ENCODE results near the gene BAD. TPM values are rescaled to one million over a fixed set of nuclear protein-coding genes. Genes with fewer than 3 reads are reported as not detected.
"Not testable (repeated sequence)": the region's sequence is repeated elsewhere in the genome, so short reads cannot be mapped to it uniquely, and the experiment has no call there.

BAD gene
- total RNA-seq, 1 donor from 2014 or later: 40.0 TPM

DNA sequence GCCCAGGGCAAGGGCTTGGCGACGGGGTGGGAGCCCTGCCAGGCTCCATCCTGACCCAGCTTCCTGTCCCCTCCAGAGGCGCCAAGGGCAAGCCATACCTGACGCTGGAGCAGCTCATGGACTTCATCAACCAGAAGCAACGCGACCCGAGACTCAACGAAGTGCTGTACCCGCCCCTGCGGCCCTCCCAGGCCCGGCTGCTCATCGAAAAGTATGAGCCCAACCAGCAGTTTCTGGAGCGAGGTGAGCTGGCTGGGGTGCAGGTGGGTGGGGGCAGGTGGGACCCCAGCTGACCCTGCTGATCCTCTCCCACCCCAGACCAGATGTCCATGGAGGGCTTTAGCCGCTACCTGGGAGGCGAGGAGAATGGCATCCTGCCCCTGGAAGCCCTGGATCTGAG is 28.2 kb downstream of the BAD start:
- no peak for DNase-seq

DNA sequence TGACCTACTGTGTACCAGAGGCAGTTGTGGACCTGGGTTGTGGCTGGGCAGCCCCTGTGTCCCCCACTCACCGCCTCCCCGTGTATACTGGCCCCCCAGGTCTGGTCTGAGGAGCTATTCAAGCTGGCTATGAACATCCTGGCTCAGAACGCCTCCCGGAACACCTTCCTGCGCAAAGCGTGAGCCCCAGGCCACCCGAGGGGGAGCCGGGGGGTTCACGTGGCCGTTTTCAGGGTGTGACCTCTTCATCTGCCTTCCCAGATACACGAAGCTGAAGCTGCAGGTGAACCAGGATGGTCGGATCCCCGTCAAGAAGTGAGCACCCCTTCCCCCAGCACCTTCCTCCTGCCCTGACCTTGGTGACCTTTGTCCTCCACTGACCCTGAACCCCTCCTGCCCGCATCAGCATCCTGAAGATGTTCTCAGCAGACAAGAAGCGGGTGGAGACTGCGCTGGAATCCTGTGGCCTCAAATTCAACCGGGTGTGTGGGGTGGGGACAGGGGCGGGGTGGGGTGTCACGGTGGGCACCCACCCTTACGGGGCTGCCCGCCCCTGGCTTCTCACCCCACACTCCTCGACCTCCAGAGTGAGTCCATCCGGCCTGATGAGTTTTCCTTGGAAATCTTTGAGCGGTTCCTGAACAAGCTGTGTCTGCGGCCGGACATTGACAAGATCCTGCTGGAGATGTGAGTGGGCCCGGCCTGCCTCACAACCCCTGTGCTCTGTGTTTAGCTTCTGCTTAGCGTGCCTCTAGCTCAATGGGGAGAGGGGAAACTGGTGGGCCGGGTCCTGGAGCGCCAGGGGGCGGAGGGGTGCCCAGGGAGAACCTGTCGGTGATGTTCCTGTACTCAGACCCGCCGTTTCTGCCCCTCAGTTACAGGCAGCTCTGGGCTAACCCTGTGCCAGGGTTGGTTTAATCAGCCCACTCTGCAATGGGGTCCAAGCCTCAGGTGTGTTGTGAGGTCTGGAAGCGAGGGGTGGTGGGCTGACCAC is 29.0 kb downstream of the BAD start:
- DNase-seq: no peak

DNA sequence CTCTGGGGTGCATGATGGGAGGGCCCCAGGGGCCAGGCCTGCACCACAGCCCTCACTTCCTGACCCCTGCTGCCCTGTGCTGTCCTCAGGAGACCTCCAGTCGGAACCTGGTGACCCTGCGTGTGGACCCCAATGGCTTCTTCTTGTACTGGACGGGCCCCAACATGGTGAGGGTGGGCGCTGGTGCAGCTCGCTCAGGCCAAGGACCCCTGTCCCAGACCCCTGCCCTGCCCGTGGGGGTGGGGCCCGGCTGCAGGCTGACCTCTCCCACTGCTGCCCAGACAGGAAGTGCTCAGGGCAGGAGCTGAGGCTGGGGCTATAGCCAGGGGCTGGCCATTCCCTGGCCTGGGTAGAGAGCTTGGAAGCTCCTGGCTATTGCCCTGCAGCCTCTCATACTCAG is 30.1 kb downstream of the BAD start:
- DNase-seq: no peak

DNA sequence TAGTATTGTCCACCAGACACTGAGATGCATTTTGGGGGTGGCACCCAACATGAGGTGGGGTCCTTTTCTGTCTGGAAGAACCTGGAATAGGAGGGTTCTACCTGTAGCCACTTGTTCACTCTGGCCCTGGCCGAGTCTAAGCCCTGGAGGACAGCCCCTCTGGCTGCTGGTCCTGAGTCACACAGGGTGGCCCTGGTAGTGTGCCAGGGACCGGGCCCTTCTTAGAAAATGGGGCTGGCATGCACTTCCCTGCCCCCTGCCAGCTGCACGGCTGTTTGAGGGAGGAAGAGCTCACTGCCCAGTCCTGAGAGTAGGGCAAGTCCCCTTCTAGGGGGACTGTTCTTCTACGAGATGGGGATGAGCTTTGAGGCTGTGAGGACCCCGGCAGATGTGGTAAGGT is 31.0 kb downstream of the BAD start:
- no peak for DNase-seq

DNA sequence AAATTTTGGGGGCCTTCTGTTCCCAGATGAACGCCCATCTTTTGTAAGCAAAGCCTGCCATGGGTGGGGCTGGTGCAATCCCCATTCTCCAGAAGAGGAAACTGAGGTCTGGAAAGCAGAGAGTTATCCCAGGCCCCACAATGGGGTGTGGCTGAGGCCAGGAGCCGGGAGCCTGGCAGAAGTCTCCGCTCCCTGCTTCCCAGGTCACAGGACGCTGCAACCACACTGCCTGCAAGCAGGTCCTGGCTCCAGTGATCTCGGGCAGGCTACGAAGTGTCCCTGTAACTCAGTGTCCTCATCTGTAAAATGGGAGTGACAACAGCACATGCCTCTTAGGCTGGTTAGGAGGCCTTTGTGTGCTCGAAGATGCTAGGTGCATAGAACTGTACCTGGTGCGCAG is 31.4 kb downstream of the BAD start:
- DNase-seq: no peak

DNA sequence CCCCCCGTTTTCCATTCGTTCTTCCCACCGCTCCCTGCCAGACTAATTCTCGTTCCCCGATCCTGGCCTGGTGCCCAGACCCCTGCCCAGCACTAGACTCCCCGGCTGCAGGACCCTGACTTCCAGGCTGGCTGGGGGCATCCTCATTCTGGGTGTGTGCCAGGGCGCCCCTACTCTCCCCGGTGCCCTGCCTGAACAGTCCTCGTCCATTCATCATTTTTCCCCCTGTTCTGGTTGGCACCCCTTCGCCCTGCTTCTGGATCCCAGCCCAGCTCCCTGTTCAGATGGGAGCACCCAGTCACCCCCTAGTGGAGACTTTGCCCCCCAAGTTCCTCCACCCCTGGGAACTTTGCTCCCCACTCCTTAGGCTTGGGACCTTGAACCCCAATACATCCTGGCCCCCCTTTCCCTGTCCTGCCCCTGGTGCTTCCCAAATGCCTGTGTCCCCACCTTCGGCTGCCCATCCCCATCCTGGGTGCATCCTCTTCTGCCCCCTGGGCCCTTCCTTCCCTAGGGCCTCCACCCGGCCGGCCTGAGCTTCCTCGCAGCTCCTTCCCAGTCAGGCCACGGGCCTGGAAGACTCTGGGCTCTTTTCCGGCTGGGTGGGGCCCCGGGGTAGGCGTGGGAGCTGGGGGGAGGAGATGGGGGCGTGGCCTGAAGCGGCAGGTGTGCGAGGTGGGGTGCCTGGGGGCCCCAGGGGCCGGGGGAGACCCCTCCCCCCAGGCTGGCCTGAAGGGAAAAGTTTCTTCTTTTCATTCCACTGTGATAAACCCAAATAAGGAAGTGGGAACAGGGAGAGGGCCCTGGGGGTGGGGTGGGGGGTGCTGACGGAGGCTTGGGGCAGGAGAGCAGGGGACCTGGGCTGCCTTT is 32.2 kb downstream of the BAD start:
- DNase-seq: no peak

DNA sequence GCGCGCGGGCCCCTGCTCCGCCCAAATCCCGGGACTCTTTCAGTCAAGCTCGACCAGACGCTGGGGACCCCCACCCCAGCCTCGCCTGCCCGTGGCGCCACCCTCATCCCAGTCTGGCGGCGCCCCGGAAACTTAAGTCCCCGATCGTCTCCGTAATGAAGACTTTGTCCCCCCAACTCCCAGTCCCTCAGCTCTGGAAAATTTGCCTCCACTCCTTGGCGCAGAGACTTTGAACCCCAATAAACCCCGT is 32.8 kb downstream of the BAD start:
- DNase-seq: no peak

DNA sequence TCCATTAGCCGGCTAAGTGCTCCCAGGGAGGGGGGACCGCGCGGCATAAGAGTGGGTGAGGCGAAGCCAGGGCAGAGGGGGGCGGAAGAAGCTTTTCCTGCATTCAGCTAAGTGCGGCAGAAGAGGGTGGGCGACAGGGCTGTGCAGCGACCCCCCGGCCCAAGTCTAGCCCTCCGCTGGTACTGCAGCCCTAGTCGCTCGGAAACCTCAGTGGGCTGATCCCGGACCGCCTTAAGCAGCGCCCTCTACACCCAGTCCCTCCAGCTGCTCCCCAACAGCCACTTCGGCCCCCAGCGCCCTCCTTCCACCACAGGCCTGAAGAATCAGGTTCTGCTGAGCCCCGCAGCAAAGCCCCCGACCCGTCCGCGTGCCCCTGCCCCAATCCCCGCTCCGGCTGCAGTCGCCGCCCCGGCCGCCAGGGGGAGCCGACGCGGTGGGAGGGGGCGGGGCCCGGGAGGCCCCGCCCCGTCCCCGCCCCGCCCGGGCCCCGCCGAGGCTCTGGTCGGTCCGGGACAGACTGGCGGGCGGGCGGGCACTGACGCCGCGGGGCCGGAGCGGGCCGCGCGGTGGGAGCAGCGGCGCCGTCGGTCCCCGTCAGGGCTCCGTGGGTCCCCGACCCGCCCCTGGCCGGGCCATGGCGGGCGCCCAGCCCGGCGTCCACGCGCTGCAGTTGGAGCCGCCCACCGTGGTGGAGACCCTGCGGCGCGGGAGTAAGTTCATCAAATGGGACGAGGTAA is 33.3 kb downstream of the BAD start, which contains the start of gene PLCB3:
TSS of gene PLCB3 (plus strand) at position 515 of the 737 bp plus-strand sequence. CDS start at position 635, 120 bp downstream.
- DNase-seq: peak; percentile 62

DNA sequence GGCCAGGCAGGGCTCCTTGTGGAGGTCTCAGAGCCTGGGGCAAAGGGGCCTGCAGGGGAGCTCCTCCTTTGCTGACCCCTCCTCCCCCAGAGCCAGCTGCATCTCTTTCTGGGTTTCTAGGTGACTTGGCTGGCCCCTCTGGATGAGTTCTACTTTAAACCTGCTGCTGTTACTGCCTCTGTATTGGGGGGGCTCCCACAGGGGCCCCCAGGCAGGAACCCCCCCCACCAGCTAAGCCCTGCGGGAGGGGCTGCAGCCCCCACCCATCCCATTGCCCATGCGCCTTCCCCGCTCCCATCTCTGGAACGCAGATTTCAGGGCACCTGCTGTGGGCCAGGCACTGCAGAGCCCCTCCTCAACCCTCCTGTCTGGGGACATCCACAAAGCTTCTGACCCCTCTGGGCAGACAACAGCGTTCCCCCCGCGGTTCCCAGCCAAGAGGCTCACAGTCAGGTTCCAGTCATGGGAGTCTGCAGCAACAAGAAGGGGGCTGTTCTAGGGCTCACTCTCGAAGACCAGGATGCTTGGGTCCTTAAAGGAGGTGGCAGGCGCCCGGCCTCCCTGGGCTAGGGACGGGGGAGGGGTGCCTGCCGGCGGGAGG is 34.0 kb downstream of the BAD start:
- no peak for DNase-seq

DNA sequence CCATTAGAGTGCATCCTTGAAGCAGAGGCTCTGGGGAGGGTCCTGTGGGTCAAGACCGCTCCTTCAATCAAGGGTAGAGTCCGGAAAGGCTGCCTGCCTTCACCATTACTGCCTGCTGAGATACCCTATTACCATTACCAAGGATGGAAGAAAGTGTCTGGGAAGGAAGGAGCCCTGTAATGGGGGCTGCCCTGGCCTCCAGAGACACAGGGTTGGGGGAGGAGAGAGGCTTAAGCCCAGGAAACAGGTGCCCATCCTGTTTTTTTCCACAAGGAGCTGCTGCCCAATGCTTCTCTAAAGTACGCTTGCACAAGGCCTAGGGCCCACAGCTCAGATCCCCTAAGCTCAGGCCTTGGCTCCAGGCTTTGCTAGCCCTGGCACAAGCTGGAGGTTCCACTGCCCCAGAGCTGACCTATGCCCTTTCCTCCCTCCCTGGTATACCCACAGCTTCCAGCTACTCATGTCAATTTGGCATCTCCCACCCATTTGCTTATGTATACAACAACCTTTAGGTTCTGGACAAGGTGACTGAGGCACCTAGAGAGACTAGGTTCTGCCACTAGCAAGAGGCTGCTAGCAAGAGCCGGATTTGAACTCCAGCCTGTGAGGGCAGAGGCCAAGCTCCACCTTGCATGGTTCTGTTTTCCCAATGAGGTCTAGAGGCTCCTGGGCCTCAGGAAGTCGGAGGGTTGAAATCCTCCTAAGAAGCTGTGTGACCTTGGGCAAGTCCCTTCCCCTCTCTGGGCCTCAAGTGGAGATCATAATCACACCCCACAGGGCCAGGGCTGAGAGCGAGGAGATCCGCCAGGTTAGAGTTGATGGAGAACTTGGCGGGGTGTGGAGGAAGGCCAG is 34.7 kb downstream of the BAD start:
- no peak for DNase-seq

DNA sequence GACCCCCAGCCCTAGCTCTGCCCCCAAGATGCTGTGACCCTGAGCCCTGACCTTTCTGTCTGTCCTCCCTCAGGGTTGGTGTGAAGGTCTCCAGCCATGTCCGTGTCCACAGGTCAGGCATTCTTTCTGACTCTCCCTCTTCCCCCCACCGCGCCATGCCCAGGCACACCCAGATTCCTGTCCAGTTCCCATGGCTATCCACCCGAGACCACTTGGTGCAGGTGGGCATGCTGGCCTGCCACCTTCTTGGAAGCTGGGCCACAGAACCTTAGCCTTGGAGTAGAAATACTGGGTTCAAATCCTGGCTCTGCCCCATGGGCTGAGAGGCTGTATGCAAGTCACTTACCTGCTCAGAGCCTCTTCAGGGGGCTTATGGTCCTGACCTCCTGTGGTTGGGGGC is 35.4 kb downstream of the BAD start:
- DNase-seq: no peak

DNA sequence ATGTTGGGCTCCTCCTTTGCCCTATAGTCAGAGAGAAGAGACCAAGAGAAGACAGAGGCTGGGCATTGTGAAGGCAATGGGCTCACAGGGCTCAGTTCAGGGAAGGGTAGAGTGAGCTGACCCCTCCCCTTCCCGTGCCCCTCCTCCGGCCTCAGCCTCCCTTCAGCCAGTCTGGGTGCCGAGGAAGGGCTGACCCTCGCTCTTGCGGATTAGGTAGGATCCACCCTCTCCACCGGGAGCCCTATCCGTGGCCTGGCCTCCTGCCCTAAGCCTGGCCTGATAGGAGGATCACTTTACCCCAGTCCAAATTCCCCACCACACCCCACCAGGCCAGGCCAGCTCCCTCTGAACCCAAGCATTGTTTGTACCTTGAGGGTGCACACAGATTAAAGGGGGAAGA is 35.9 kb downstream of the BAD start:
- DNase-seq: no peak

DNA sequence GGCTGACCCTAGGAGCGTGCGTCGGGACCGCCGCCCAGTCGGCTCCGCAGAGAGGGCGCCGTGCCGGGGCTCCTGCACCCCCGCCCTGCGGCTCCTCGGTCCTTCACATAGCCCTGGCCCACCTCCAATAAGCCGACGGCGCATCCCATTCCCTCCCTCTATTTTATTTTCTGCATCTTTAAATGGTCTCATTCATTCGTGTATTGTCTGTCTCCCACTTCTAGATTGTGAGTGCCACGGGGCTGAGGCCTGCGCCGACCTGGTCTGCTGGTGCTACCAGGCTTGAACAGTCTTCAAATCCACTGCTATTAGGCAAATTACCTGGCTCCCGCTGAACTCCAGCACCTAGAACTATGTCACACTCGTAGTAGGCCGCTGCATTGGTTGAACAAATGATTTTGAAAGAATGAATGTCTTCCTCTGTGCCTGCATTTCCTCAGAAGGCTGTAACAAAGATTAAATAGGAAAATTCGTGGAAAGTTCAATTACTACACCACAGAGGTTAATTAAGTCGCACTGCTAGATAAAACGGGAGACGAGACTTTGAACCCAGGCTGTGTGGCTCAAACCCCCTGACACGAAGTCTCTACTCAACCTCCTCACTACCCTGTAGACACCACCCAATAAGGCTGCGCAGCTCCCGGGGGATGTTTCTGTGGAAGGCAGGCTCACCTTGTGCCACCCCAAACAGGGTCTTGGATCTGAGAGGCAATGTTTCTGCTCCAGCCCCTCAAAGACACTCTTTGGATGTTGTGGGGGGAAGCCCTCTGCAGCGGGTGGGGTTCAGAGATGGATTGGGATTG is 36.5 kb downstream of the BAD start:
- DNase-seq: peak; percentile 54

DNA sequence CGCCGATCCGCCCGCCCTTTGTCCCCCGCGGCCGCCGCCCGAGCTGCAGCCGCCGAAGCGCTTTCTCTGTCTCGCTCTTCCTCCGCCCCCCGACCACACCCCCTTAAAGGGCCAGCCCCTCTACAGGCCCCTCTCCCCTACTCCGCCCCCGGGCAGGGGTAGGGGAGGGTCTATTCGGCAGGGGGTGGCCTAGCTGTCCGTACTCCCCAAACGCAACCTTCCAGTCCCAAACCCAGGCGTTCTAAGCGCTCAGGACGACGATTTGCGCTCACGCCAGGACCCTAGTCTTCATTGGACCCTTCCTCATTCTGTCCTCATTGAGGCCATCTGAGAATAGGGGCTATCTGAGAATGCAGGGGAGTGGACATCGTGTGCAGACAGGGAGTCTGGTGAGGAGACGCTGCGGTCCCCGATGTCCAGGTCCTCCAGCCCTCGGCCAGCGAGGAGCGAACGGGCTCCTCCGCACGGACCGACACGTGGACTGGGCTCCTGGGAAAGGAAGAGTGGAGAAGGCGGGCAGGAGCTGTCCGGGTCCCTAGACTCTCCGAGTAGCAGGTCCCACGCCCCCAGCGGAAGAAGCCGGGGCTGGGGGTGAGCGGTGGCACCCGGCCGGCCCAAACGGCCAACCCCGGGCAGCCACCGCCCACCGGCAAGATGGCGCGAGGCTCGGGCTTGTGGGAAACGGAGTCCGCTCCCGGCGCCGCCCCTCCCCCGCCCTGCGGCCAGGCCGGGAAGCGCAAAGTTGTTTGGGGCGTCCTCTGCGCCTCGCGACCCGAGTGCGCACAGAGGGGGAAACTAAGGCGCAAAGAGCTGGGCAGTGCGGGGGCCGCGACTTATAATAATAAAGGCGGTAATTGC is 37.4 kb downstream of the BAD start, which contains the start of gene PPP1R14B:
TSS of gene PPP1R14B (minus strand) at position 73 of the 858 bp plus-strand sequence. CDS start 270 bp downstream, outside the sequence.
- DNase-seq: peak; percentile 95

DNA sequence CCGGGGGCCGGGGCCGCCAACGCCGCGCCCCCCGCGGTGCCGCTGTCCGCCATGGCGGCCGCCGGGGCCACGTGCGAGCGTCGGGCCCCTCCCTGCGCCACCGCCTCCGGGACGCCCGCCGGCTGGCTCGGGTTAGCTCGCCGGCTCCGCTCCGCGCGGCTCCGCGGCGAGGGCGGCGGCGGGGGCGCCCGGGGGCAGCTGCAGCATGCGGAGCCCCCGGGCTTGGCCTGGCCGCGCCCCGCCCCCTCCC is 37.9 kb downstream of the BAD start:
- DNase-seq: not testable (repeated sequence)

DNA sequence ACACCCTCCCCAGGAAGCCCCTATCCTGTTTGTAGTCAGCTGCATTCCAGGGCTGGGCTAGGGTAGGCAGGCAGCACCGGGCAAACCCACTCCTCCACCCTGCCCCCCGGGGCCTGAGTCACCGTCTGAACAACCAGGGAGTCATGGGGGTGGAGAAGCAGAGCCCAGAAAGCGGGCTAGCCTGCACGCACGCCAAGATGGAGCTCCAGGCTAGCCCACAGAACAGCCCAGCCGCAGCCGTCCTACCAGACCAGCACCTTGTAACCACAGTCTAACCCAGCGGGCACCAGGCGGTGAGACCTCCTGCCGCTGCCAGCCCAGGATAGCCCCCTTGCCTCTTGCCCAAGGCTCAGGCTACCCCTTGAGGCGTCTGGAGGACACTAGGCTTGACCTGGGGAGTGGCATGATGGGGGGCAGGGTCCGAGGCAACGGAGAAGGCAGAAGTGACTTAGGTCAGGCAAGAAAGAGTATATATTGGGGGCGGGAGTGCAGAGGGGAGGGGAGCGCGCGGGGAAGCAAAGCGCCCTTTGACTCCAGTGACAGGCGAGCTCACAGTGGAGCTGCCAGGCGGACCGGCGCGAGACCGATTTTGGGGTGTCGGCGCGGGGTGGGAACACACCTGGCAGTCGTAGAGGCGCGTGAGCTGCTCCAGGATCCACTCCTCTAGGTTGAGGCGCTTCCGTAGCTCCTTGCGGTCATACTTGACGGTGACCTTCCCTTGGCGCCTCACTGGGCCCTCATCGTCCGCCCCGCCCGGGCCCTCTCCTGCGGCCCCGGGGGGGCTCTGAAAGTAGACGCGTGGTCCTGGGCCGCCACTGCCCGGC is 38.5 kb downstream of the BAD start:
- DNase-seq: peak; percentile 90

DNA sequence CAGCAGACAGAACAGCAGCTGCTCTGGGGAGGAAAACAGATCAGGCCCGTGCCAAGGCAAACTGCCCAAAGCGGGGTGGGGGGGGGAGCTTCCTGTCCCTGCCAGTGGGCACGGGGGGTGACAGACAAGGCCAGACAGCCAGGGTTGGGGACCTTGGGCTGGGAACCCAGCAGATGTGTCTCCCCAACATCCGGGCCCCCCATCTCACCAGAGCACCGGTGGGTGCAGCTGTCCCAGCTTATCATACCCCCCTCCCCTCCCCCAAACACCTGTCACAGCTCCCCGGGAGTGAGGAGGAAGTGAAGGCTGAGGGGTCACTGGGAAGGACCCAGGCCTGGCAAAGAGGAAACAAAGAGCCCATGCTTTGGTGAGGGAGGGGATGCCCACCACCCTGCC is 39.1 kb downstream of the BAD start:
- peak; percentile 90 for DNase-seq

DNA sequence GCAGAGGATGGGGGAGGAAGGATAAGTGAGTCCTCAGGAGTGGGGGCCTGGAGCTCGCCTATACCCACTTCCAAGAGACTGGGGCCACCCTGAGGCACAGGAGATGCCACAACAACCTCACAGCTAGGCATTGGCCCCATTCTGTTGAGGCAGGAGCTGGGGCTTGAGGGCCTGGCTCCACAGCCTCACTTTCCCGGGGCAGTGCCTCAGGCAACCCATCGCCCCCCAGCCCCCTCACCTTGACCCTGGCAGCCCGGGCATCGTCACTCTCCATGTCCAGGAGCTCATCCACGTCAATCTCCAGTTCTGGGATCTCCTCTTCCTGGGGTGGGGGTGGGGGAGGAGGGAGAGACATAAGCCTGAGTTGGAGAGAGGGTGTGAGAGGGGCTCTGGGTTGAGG is 39.5 kb downstream of the BAD start:
- no peak for DNase-seq

DNA sequence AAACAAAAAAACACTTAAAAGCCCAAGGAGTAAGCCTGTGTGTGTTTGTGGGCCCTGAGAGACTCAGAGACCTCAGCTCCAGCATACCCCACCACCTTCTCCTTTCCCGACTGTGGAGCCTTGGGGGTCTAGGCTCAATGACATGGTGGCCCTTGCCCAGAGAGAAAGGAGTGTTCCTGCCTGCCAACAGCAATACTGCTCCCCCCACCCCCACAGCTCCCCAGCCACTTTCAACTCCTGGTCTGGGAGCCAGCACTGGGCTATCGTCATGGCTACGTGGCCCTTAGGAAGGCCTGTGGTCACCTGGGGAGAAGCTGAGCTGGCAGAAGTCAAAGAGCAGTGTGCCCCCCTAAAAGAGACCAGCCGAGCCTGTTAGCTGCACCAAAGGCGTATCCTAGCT is 40.4 kb downstream of the BAD start:
- DNase-seq: no peak
